SK-N-SH treated with all-trans-retinoic acid at 6 μM for 48 hours (cell line): Measurements from ENCODE around the gene GRM4.

Experiments
- ATAC-seq: fragments of 200-7000 bp; cut with Tn5 transposase; 3 replicates; pipeline ENCODE4 v1.9.1; 2020; ENCODE audit warnings: mild to moderate bottlenecking, moderate library complexity
- ARNTL ChIP-seq: fragments of 450-650 bp; formaldehyde crosslinking; IDR thresholded peaks from 2 replicates; pipeline ENCODE4 v1.5.0; 2020; ENCODE audit warnings: low read depth, mild to moderate bottlenecking, moderate library complexity, borderline replicate concordance
- BACH2 ChIP-seq: fragments of 250-450 bp; sonication (Bioruptor Pico); IDR thresholded peaks from 2 replicates; pipeline ENCODE4 v1.9.0; 2021; ENCODE audit warnings: mild to moderate bottlenecking, borderline replicate concordance
- CREB5 ChIP-seq: fragments of 250-450 bp; sonication (Bioruptor Pico); IDR thresholded peaks from 2 replicates; pipeline ENCODE4 v1.5.1; 2020; ENCODE audit warnings: low read depth, mild to moderate bottlenecking, moderate library complexity
- CSDC2 ChIP-seq: fragments of 250-450 bp; sonication (Bioruptor Pico); IDR thresholded peaks from 2 replicates; pipeline ENCODE4 v1.5.0; 2020; ENCODE audit warnings: mild to moderate bottlenecking, moderate library complexity
- CSRNP3 ChIP-seq: fragments of 250-450 bp; sonication (Bioruptor Pico); IDR thresholded peaks from 2 replicates; pipeline ENCODE4 v1.5.1; 2021; ENCODE audit warnings: mild to moderate bottlenecking, moderate library complexity
- ESRRG ChIP-seq: fragments of 250-450 bp; sonication (Bioruptor Pico); IDR thresholded peaks from 2 replicates; pipeline ENCODE4 v1.6.1; 2021; ENCODE audit warnings: mild to moderate bottlenecking
- GLIS3 ChIP-seq: fragments of 250-450 bp; sonication (Bioruptor Pico); IDR thresholded peaks from 2 replicates; pipeline ENCODE4 v1.5.0; 2020; ENCODE audit warnings: mild to moderate bottlenecking, moderate library complexity
- ISL1 ChIP-seq: fragments of 250-450 bp; sonication (Bioruptor Pico); IDR thresholded peaks from 2 replicates; pipeline ENCODE4 v2.1.2; 2022; ENCODE audit warnings: mild to moderate bottlenecking, moderate library complexity
- POU6F1 ChIP-seq: fragments of 250-450 bp; sonication (Bioruptor Pico); IDR thresholded peaks from 2 replicates; pipeline ENCODE4 v1.8.0; 2021; ENCODE audit warnings: low read depth, mild to moderate bottlenecking, moderate library complexity, borderline replicate concordance
- PPARA ChIP-seq: fragments of 250-450 bp; sonication (Bioruptor Pico); IDR thresholded peaks from 2 replicates; pipeline ENCODE4 v1.5.0; 2020; ENCODE audit warnings: mild to moderate bottlenecking, borderline replicate concordance
- RARB ChIP-seq: fragments of 250-450 bp; sonication (Bioruptor Pico); IDR thresholded peaks from 2 replicates; pipeline ENCODE4 v1.8.0; 2021; ENCODE audit warnings: mild to moderate bottlenecking, moderate library complexity
- SNAI2 ChIP-seq: fragments of 250-450 bp; sonication (Bioruptor Pico); IDR thresholded peaks from 2 replicates; pipeline ENCODE4 v1.5.0; 2020; ENCODE audit warnings: mild to moderate bottlenecking, moderate library complexity
- TCF4 ChIP-seq: fragments of 250-450 bp; sonication (Bioruptor Pico); IDR thresholded peaks from 2 replicates; pipeline ENCODE4 v1.8.0; 2021; ENCODE audit warnings: mild to moderate bottlenecking, moderate library complexity, borderline replicate concordance
- TOX ChIP-seq: fragments of 250-450 bp; sonication (Bioruptor Pico); IDR thresholded peaks from 2 replicates; pipeline ENCODE4 v1.8.0; 2021; ENCODE audit warnings: mild to moderate bottlenecking, moderate library complexity, borderline replicate concordance
- TSHZ2 ChIP-seq: fragments of 250-450 bp; sonication (Bioruptor Pico); IDR thresholded peaks from 2 replicates; pipeline ENCODE4 v1.5.0; 2020; ENCODE audit warnings: mild to moderate bottlenecking, moderate library complexity
- ZFP3 ChIP-seq: fragments of 250-450 bp; sonication (Bioruptor Pico); IDR thresholded peaks from 2 replicates; pipeline ENCODE4 v1.5.0; 2020; ENCODE audit warnings: mild to moderate bottlenecking, moderate library complexity
- ZFP30 ChIP-seq: fragments of 450-650 bp; formaldehyde crosslinking; IDR thresholded peaks from 2 replicates; pipeline ENCODE4 v1.5.0; 2022; ENCODE audit warnings: mild to moderate bottlenecking, moderate library complexity
- ZNF565 ChIP-seq: fragments of 450-650 bp; formaldehyde crosslinking; conservative IDR thresholded peaks from 2 replicates; pipeline ENCODE4 v1.5.0; 2020; ENCODE audit warnings: low read depth, mild to moderate bottlenecking, moderate library complexity
- ZNF70 ChIP-seq: fragments of 450-650 bp; formaldehyde crosslinking; IDR thresholded peaks from 2 replicates; pipeline ENCODE4 v1.5.0; 2020; ENCODE audit warnings: mild to moderate bottlenecking, moderate library complexity
- ZNF8 ChIP-seq: fragments of 450-650 bp; formaldehyde crosslinking; IDR thresholded peaks from 2 replicates; pipeline ENCODE4 v1.5.0; 2020; ENCODE audit warnings: mild to moderate bottlenecking, moderate library complexity

GRM4 gene

GRCh38 chr6:34022873-34023255 is 123.0 kb downstream of the GRM4 start (continued):
- TF ChIP-seq TCF4 (no peak), ISL1 (CRISPR knock-in tag) (no peak), BACH2 (CRISPR knock-in tag) (no peak), ZFP30 (CRISPR knock-in tag) (no peak), ZNF70 (CRISPR knock-in tag) (no peak)

GRCh38 chr6:34022250-34022872 is 123.5 kb downstream of the GRM4 start:
- TF ChIP-seq GLIS3 (CRISPR knock-in tag) = no peak
- TF ChIP-seq PPARA (CRISPR knock-in tag) = no peak
- TF ChIP-seq TCF4 = no peak
- TF ChIP-seq ZNF565 (CRISPR knock-in tag) = no peak
- TF ChIP-seq RARB (CRISPR knock-in tag) = no peak
- no peak for TF ChIP-seq TOX (CRISPR knock-in tag)
- TF ChIP-seq SNAI2 = no peak
- TF ChIP-seq ARNTL = no peak
- TF ChIP-seq ISL1 (CRISPR knock-in tag) = no peak
- no peak for TF ChIP-seq ZNF70 (CRISPR knock-in tag)
- no peak for TF ChIP-seq CSRNP3 (CRISPR knock-in tag)
- no peak for TF ChIP-seq CREB5 (CRISPR knock-in tag)
- TF ChIP-seq TSHZ2 (CRISPR knock-in tag) = no peak
- no peak for TF ChIP-seq POU6F1 (CRISPR knock-in tag)
- no peak for TF ChIP-seq ZFP3 (CRISPR knock-in tag)
- TF ChIP-seq CSDC2 (CRISPR knock-in tag) = no peak
- no peak for TF ChIP-seq BACH2 (CRISPR knock-in tag)
- TF ChIP-seq ESRRG (CRISPR knock-in tag) = no peak
- TF ChIP-seq ZNF8 (CRISPR knock-in tag) = no peak
- ATAC-seq = no peak

GRCh38 chr6:34021554-34022190 is 124.2 kb downstream of the GRM4 start:
- TF ChIP-seq ARNTL (no peak), CREB5 (CRISPR knock-in tag) (no peak), ZNF70 (CRISPR knock-in tag) (no peak), ZNF8 (CRISPR knock-in tag) (no peak)
- no peak for ATAC-seq
